Measurements from ENCODE around the gene C9orf72. TPM values are rescaled to one million over a fixed set of nuclear protein-coding genes. Genes with fewer than 3 reads are reported as not detected.

C9orf72 gene
- total and polyA plus RNA-seq, 2 of the 13 experiments (the other 11 are each of a cell fraction or from before 2014, with no cell fraction given): 3.1 to 5.9 TPM

GRCh38 chr9:27530915-27531755, 42.1 kb downstream of the C9orf72 start (continued):
- no peak for TF ChIP-seq MAZ (IDR thresholded peaks at IDR 0.05; ENCODE audit: borderline replicate concordance, low read depth, low read length)
- no peak for TF ChIP-seq MAZ (CRISPR knock-in tag; IDR thresholded peaks at IDR 0.05; ENCODE audit: low read depth)
- no peak for TF ChIP-seq NFATC3 (CRISPR knock-in tag; IDR thresholded peaks at IDR 0.05)
- TF ChIP-seq MEIS1 (CRISPR knock-in tag; IDR thresholded peaks at IDR 0.05; ENCODE audit: borderline replicate concordance): no peak
- TF ChIP-seq ZNF44 (CRISPR knock-in tag; IDR thresholded peaks at IDR 0.05): no peak
- no peak for TF ChIP-seq KLF6 (CRISPR knock-in tag; IDR thresholded peaks at IDR 0.05)
- TF ChIP-seq TAF15 (IDR thresholded peaks at IDR 0.05; ENCODE audit: low read depth, low read length, poor library complexity, severe bottlenecking): no peak
- TF ChIP-seq ZNF550 (CRISPR knock-in tag; IDR thresholded peaks at IDR 0.05; ENCODE audit: borderline replicate concordance): no peak
- TF ChIP-seq DZIP1 (CRISPR knock-in tag; IDR thresholded peaks at IDR 0.05): no peak
- no peak for TF ChIP-seq RBAK (CRISPR knock-in tag; IDR thresholded peaks at IDR 0.05)
- no peak for TF ChIP-seq TFDP2 (CRISPR knock-in tag; IDR thresholded peaks at IDR 0.05)

Data from HepG2 (cell line).